GM21528 (cell line): Measurements from ENCODE around the gene PLAC9.
"Not testable (repeated sequence)": the region's sequence is repeated elsewhere in the genome, so short reads cannot be mapped to it uniquely, and the experiment has no call there.

ENCODE experiments used
- ATAC-seq: cut with Tn5 transposase; IDR thresholded peaks from one replicate; pipeline ENCODE4 v1.9.1; 2021; ENCODE audit warnings: mild to moderate bottlenecking, moderate library complexity; ENCODE audit not compliant: unreplicated experiment, low FRiP score

The PLAC9 gene, protein sequence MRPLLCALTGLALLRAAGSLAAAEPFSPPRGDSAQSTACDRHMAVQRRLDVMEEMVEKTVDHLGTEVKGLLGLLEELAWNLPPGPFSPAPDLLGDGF

GRCh38 chr10:80132299-80133139 is at the start of gene PLAC9:
Gene PLAC9 (plus strand): TSS chr10:80132730. CDS start chr10:80132763, 33 bp downstream.
- no peak for ATAC-seq

GRCh38 chr10:80090121-80090520 is 42.4 kb upstream of the PLAC9 start:
- ATAC-seq, result no peak

DNA sequence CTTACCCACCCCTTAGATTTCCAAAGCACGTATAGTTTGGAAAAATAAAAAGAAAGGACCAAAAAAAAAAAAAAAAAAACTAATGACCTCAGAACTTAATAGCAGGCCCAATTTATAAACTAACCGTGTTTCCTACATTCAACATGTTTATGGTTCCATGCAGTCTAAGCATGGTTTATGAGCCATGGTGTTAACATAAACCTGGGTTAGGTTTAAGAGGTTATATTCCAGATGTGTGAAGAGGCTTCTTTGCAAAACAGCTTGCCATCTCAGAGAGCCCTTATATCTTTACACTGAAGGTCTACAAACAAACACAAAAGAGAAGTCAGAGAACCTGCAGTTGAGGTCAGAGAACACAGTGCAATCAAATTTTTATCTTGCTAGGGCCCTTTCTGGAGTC is 38.3 kb upstream of the PLAC9 start:
- ATAC-seq, result no peak

GRCh38 chr10:80098272-80098671 is 34.3 kb upstream of the PLAC9 start:
- not testable (repeated sequence) for ATAC-seq

GRCh38 chr10:80099295-80099694 is 33.2 kb upstream of the PLAC9 start:
- ATAC-seq, result not testable (repeated sequence)

GRCh38 chr10:80100116-80100515 is 32.4 kb upstream of the PLAC9 start:
- no peak for ATAC-seq

GRCh38 chr10:80100861-80101695 is 31.5 kb upstream of the PLAC9 start:
- ATAC-seq, result no peak

DNA sequence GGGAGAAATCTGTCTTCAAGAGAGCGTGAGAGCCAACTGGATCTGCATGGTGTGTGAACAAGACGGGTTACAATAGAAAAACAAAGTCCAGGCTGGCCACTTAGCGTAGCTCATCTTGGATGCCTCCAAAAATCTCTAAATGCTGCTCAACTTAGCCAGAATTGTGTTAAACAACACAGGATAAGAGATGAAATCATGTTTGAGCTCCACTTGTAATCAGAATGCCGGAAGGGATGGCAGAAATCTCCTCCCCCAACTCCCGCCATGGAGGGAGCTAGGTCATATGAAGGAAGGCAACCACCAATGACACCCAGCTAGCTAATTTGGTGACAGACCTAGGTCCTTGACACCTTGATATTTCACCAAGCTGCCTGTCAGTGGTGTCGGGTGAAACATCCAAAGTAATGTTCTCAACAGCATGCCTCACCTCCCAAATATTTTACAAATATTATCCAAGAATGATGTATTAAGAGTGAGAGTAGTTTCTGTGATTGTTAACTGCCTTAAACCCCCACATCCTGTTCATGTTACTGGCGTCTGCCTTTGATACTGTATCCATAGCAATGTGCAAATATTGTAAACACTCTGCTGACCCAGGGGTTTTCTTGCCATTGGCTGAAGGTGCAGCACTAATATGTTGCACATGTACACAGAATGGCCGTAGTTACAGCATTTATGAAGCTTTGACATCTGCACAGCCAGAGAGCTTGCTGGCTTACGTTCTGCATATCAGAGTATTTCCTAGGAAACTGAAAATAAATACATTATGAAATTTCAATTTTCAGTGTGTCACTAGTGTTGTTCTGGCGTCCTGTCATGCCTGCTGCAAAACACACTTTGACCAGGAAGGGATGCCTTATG is 28.2 kb upstream of the PLAC9 start:
- no peak for ATAC-seq

DNA sequence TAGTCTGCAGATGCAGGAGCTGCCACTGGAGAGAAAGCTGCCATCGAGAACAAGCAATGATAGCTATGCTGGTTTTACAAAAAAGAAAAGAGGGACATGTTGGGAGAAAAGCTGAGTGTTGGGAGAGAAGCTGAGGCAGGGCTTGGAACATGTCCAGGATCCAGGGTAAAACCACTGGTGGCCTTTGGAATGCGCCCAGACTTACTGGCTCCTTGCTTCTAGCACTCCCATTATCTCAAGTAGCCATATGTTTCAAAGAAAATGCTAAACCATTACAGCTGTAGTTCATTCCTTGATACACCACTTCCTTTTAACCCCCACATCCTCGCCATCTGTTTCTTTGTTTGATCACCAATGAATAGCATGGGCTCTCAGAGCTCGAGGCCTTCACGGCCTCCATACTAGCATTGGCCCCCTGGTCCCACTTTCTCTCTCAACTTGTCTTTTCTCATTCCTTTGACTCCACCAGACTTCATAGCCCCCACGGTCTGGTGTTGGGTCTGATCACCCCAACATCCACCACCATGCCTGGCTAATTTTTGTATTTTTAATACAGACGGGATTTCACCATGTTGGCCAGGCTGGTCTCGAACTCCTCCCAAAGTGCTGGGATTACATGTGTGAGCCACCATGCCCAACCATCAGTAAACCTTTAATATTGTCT is 23.8 kb upstream of the PLAC9 start:
- ATAC-seq, result no peak

GRCh38 chr10:80110986-80111385 is 21.5 kb upstream of the PLAC9 start:
- ATAC-seq, result no peak

GRCh38 chr10:80118669-80119068 is 13.9 kb upstream of the PLAC9 start:
- ATAC-seq, result no peak

- no peak for ATAC-seq
Observed at GRCh38 chr10:80122110-80122710, 10.3 kb upstream of the PLAC9 start.

DNA sequence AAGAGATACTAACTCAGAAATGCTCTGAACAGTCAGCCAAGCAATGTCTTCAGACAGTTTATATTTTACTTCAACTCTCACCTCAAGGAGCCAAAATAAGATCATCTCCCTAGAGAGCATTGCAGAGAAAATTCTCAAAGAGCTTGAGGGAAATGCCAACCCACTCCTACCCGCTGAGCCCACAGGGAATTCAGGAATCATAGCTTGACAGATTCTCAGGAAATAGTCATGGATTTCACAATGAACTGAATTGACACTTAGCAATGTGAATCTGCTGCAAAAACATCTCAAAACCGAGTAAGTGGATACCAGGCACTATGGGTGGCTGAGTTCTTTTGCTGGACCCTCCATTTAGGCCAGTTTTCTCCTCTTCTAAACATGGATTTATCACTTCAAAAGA is 9.8 kb upstream of the PLAC9 start:
- no peak for ATAC-seq

DNA sequence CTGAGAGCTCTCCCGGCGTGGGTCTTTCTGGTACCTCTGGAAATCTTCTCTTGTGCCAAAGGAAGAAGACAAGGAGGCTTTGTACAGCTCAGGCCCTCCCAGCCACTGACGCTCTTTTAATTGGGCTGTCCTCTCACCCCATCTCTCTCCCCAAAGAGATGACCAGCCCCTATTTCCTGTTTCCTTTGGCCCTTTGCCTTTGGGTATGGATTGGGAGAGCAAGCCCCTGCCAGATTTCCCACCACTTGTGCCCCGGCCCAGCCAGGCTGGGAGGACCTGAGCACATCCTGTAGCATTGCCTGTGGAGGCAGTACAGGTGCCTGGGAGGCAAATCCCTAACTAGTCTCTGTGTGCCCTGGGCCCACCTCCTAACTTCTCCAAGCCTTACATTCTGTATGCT is 5.7 kb upstream of the PLAC9 start:
- ATAC-seq, result no peak

DNA sequence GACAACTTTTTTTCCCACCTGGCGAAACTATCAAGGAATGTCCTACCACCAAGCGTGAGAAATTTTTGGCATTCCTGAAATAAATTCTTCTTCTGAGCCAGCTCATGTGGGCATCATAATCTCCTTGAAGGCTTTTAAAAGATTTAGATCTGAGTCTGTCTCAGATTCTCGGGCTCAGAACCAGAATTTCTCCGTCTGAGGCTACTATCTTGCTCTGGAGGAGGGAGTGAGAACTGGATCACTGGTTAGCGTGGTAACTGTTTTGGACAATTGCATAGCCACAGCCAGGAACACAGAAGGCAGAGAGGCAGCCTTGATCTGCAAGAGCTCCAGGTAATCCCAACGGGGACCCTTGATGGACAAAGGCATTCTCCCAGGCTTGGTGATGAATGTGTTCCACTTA is 1.0 kb upstream of the PLAC9 start:
- no peak for ATAC-seq

GRCh38 chr10:80133206-80133605 is 676 bp downstream of the PLAC9 start:
- ATAC-seq, result no peak

GRCh38 chr10:80133687-80134086 is 1.2 kb downstream of the PLAC9 start:
- ATAC-seq, result not testable (repeated sequence)

- no peak for ATAC-seq
Observed at GRCh38 chr10:80136134-80136571, 3.6 kb downstream of the PLAC9 start.

DNA sequence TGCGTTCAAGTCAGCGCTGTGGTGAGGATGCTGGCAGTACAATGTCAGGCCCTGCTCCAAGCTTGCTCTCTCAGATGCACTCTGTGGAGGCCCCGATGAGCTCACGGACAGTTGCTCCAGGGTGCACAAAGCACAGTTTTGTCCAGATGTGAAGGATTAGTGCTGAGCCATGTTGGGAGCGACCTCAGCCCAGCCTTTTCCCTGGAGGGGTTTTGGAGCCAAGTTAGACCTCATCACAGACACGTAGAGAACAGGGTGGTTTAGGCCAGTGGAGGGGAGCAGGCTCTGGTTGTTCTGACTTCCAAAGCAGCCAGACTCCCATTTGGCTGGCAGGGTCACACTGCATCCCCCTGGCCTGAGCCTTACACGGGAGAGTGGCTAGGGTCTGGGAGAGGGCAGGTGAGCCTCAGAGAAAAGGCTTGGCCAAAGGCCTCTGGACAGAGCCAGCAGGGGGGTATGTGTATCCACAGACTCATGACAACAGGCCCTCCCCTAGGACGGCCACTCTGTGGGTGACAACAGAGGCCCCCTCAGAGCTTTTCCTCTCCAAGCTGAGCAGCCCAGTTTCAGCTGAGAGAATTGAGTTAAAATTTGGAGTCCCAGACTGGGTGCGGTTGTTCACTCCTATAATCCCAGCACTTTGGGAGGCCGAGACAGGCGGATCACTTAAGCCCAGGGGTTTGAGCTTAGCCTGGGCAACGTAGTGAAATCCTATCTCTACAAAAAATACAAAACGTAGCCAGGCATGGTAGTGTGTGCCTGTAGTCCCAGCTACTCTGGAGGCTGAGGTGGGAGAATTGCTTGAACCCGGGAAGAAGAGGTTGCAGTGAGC is 4.7 kb downstream of the PLAC9 start:
- no peak for ATAC-seq
